CD4-positive, CD25-positive, alpha-beta regulatory T cell (primary cell): ENCODE results near the gene UBE2E1. TPM values are rescaled to one million over a fixed set of nuclear protein-coding genes. Genes with fewer than 3 reads are reported as not detected.
A peak's percentile ranks its signal among the peaks of the same experiment; 100 is the strongest.

Experiments
- ATAC-seq, 2 donors: fragments of 150-1000 bp; cut with Tn5 transposase; one replicate each; pipeline ENCODE4 v1.10.0; 2021; ENCODE audit warnings: low read depth in 2 of 2, moderate number of reproducible peaks in 2 of 2, moderate library complexity in 1 of 2
- DNase-seq, 3 donors: peaks; one replicate each; pipeline versions ENCODE4 v3.0.0 to v3.0.0-alpha.2; 2012 to 2022; ENCODE audit warnings: mixed read lengths in 1 of 3
- H3K27ac ChIP-seq: one replicate; pipeline ENCODE4 v1.7.0; 2013; ENCODE audit warnings: mild to moderate bottlenecking, low read length; ENCODE audit not compliant: insufficient read depth, poor library complexity, severe bottlenecking
- H3K27me3 ChIP-seq: one replicate; pipeline ENCODE4 v1.7.0; 2013; ENCODE audit warnings: low read length; ENCODE audit not compliant: control insufficient read depth, insufficient read depth
- H3K36me3 ChIP-seq: one replicate; pipeline ENCODE4 v1.7.0; 2013; ENCODE audit warnings: mild to moderate bottlenecking, low read length, moderate library complexity; ENCODE audit not compliant: control insufficient read depth, insufficient read depth
- H3K4me1 ChIP-seq: 2 replicates; pipeline ENCODE4 v1.7.0; 2013; ENCODE audit warnings: mild to moderate bottlenecking, low read length; ENCODE audit not compliant: insufficient read depth, control insufficient read depth, poor library complexity, severe bottlenecking
- H3K4me3 ChIP-seq: one replicate; pipeline ENCODE4 v1.7.0; 2013; ENCODE audit warnings: low read depth, mild to moderate bottlenecking, low read length, moderate library complexity
- H3K9me3 ChIP-seq, 2 experiments: 1 replicate in 1 of 2; 2 replicates in 1 of 2; pipeline ENCODE4 v1.7.0; 2013; ENCODE audit warnings: low read length in 2 of 2, mild to moderate bottlenecking in 1 of 2, moderate library complexity in 1 of 2; ENCODE audit not compliant: control insufficient read depth in 2 of 2
- H3K27ac Mint-ChIP-seq, 3 donors: one replicate each; pipeline ENCODE4 v1.8.0; 2020 to 2022; ENCODE audit warnings: mild to moderate bottlenecking in 3 of 3, mixed read lengths in 3 of 3, moderate library complexity in 2 of 3
- H3K27me3 Mint-ChIP-seq: one replicate; pipeline ENCODE4 v1.8.0; 2022; ENCODE audit warnings: mild to moderate bottlenecking, mixed read lengths
- H3K36me3 Mint-ChIP-seq: one replicate; pipeline ENCODE4 v1.8.0; 2020; ENCODE audit warnings: mixed read lengths
- H3K4me1 Mint-ChIP-seq, 4 donors: one replicate each; pipeline ENCODE4 v1.8.0; 2020 to 2022; ENCODE audit warnings: mixed read lengths in 4 of 4, mild to moderate bottlenecking in 1 of 4
- H3K4me3 Mint-ChIP-seq, 4 donors: one replicate each; pipeline ENCODE4 v1.8.0; 2020 to 2022; ENCODE audit warnings: mild to moderate bottlenecking in 4 of 4, mixed read lengths in 4 of 4, moderate library complexity in 3 of 4
- H3K9me3 Mint-ChIP-seq, 7 donors: one replicate each; pipeline ENCODE4 v1.8.0; 2020 to 2022; ENCODE audit warnings: mixed read lengths in 7 of 7, mild to moderate bottlenecking in 3 of 7, moderate library complexity in 2 of 7
- polyA plus RNA-seq, 4 donors: library from polyadenylated mRNA; unstranded; fragments of 300-500 nt; fragmentation: Illumina TruSeq; gene quantifications; one replicate each; pipeline ENCODE4 v1.2.3, GENCODE V29; 2021
- total RNA-seq: library from RNA; stranded (reverse); gene quantifications from one replicate; pipeline ENCODE4 v1.2.3, GENCODE V29; 2022

The UBE2E1 gene
- total and polyA plus RNA-seq, 5 donors from 2014 or later, result 6.2 to 65.3 (median 12.8) TPM

- H3K27ac ChIP-seq, result no peak overlapping the region
- DNase-seq, result no peak
- peaks cover 6% of the 10 kb centered on the region for H3K36me3 ChIP-seq
- no peak overlapping the region for H3K4me3 Mint-ChIP-seq
- no peak for ATAC-seq
- H3K9me3 ChIP-seq, result no peaks in the 10 kb centered on the region
- H3K4me1 ChIP-seq, result no peaks in the 10 kb centered on the region
- peaks cover 0 to 6% (median 2%) of the 10 kb centered on the region in 4 donors for H3K4me1 Mint-ChIP-seq
- H3K27me3 ChIP-seq, result no peaks in the 10 kb centered on the region
- H3K27ac Mint-ChIP-seq, result no peak overlapping the region
- H3K36me3 Mint-ChIP-seq, result peaks cover 8% of the 10 kb centered on the region
- no peaks in the 10 kb centered on the region for H3K27me3 Mint-ChIP-seq
- no peak overlapping the region for H3K4me3 ChIP-seq
- no peaks in the 10 kb centered on the region for H3K9me3 Mint-ChIP-seq
These were observed 120.5 kb downstream of the UBE2E1 start for GRCh38 chr3:23926246-23926645.

- Histone ChIP-seq H3K36me3 (peaks cover 2% of the 10 kb centered on the region), H3K27me3 (peaks cover 2% of the 10 kb centered on the region), H3K9me3 (no peaks in the 10 kb centered on the region), H3K4me3 (no peak overlapping the region), H3K4me1 (no peaks in the 10 kb centered on the region), H3K27ac (no peak overlapping the region)
- Mint-ChIP-seq H3K4me1 (peaks cover 0 to 3% (median 0%) of the 10 kb centered on the region in 4 donors), H3K9me3 (no peaks in the 10 kb centered on the region), H3K4me3 (no peak overlapping the region), H3K27me3 (no peaks in the 10 kb centered on the region), H3K36me3 (peaks cover 7% of the 10 kb centered on the region), H3K27ac (no peak overlapping the region)
- no peak for DNase-seq
- ATAC-seq, result no peak
These were observed 121.0 kb downstream of the UBE2E1 start for GRCh38 chr3:23926736-23927135.

GRCh38 chr3:23928524-23928923 is 122.8 kb downstream of the UBE2E1 start:
- H3K36me3 Mint-ChIP-seq, result peaks cover 4% of the 10 kb centered on the region
- DNase-seq (no peak), ATAC-seq (no peak)
- H3K27me3 Mint-ChIP-seq, result peaks cover 11% of the 10 kb centered on the region
- H3K4me3 Mint-ChIP-seq, result no peak overlapping the region
- Histone ChIP-seq H3K36me3 (no peaks in the 10 kb centered on the region), H3K9me3 (no peaks in the 10 kb centered on the region), H3K27ac (no peak overlapping the region), H3K4me3 (no peak overlapping the region), H3K27me3 (peaks cover 2% of the 10 kb centered on the region), H3K4me1 (no peaks in the 10 kb centered on the region)
- H3K27ac Mint-ChIP-seq, result no peak overlapping the region
- peaks cover 0 to 3% (median 0%) of the 10 kb centered on the region in 4 donors for H3K4me1 Mint-ChIP-seq
- no peaks in the 10 kb centered on the region for H3K9me3 Mint-ChIP-seq

DNA sequence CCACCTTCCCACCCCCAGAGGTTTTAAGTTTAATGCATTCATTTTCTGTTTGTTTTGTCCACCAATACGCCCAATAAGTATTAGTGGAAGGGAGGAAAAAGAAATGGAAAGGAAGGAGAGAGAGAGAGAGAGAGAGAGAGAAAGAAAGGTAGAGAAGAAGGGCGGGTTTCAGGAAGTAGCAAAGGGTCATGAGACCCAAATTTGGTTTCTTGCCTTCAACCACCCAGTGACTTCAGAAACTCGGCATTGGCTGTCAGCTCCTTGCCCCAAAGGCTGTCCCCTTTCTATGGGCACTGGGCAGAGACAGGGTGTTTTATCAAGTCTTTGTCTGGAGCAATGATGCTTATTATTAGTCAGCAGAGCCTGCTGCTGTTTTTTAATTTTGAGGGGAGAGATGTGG is 125.8 kb downstream of the UBE2E1 start:
- DNase-seq (no peak), ATAC-seq (no peak)
- peaks cover 0 to under 1% (median 0%) of the 10 kb centered on the region in 4 donors for H3K4me1 Mint-ChIP-seq
- Histone ChIP-seq H3K27me3 (peaks cover 2% of the 10 kb centered on the region), H3K27ac (no peak overlapping the region), H3K36me3 (no peaks in the 10 kb centered on the region), H3K4me1 (no peaks in the 10 kb centered on the region), H3K9me3 (no peaks in the 10 kb centered on the region), H3K4me3 (no peak overlapping the region)
- no peak overlapping the region for H3K4me3 Mint-ChIP-seq
- peaks cover 4% of the 10 kb centered on the region for H3K36me3 Mint-ChIP-seq
- no peaks in the 10 kb centered on the region for H3K9me3 Mint-ChIP-seq
- no peak overlapping the region for H3K27ac Mint-ChIP-seq
- peaks cover 16% of the 10 kb centered on the region for H3K27me3 Mint-ChIP-seq

DNA sequence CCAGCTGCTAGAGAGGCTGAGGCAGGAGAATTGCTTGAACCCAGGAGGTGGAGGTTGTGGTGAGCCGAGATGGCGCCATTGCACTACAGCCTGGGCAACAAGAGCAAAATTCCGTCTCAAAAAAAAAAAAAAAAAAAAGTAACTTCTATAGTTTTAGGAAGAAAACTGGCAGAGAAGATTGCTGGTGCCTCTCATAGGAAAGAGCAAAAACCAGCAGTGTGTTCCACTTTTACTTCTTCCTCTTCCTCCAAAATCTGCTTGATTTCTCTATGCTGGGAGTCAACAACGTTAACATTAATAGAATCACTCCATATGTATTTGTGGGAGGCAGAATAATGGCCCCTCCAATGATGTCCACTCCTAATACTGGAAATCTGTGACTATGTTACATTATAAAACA is 126.8 kb downstream of the UBE2E1 start:
- H3K27me3 Mint-ChIP-seq, result peaks cover 19% of the 10 kb centered on the region
- Histone ChIP-seq H3K27ac (no peak overlapping the region), H3K27me3 (peaks cover 2% of the 10 kb centered on the region), H3K36me3 (no peaks in the 10 kb centered on the region), H3K4me1 (no peaks in the 10 kb centered on the region), H3K9me3 (no peaks in the 10 kb centered on the region), H3K4me3 (no peak overlapping the region)
- ATAC-seq (no peak), DNase-seq (no peak)
- H3K4me1 Mint-ChIP-seq, result no peaks in the 10 kb centered on the region
- H3K4me3 Mint-ChIP-seq, result no peak overlapping the region
- H3K36me3 Mint-ChIP-seq, result peaks cover 4% of the 10 kb centered on the region
- H3K27ac Mint-ChIP-seq, result no peak overlapping the region
- no peaks in the 10 kb centered on the region for H3K9me3 Mint-ChIP-seq

GRCh38 chr3:23934253-23934652 is 128.5 kb downstream of the UBE2E1 start:
- Histone ChIP-seq H3K9me3 (no peaks in the 10 kb centered on the region), H3K27ac (no peak overlapping the region), H3K4me3 (no peak overlapping the region), H3K4me1 (no peaks in the 10 kb centered on the region), H3K27me3 (peaks cover 2% of the 10 kb centered on the region), H3K36me3 (no peaks in the 10 kb centered on the region)
- no peak for ATAC-seq
- DNase-seq, result no peak
- H3K4me3 Mint-ChIP-seq, result no peak overlapping the region
- peaks cover 4% of the 10 kb centered on the region for H3K36me3 Mint-ChIP-seq
- peaks cover 29% of the 10 kb centered on the region for H3K27me3 Mint-ChIP-seq
- H3K9me3 Mint-ChIP-seq, result no peaks in the 10 kb centered on the region
- no peak overlapping the region for H3K27ac Mint-ChIP-seq
- H3K4me1 Mint-ChIP-seq, result no peaks in the 10 kb centered on the region

DNA sequence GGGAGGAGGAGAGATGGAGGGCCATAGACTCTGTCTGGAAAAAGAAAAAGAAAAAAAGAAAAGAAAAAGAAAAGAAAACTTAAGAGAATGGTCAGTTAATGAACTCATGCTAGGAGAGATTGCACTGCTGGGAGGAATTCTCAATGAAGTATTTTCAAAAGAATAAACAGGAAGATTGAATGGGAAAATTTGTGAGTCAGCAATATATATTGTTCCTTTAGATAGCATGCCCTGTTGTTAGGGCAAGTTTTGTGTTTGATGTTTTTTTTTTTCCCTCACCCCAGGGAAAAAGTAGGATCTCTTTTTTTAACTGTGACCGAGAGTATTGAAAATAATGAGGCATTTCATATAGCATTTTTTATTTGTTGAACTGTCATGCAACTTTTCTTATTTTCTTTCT is 131.5 kb downstream of the UBE2E1 start:
- Mint-ChIP-seq H3K4me1 (peaks cover 0 to 2% (median 0%) of the 10 kb centered on the region in 4 donors), H3K36me3 (no peaks in the 10 kb centered on the region)
- H3K27me3 ChIP-seq, result no peaks in the 10 kb centered on the region

GRCh38 chr3:23938688-23939087 is 132.9 kb downstream of the UBE2E1 start:
- Mint-ChIP-seq H3K4me1 (peaks cover 0 to 5% (median 3%) of the 10 kb centered on the region in 4 donors), H3K27me3 (peaks cover 42% of the 10 kb centered on the region), H3K4me3 (no peak overlapping the region), H3K27ac (peak overlapping the region in 1 of 3 donors; percentile 23), H3K9me3 (no peaks in the 10 kb centered on the region), H3K36me3 (no peaks in the 10 kb centered on the region)
- Histone ChIP-seq H3K27ac (no peak overlapping the region), H3K27me3 (no peaks in the 10 kb centered on the region), H3K36me3 (no peaks in the 10 kb centered on the region), H3K4me3 (no peak overlapping the region), H3K9me3 (no peaks in the 10 kb centered on the region), H3K4me1 (no peaks in the 10 kb centered on the region)
- no peak for DNase-seq
- no peak for ATAC-seq

More for the DNA sequence above, 131.5 kb downstream of the UBE2E1 start:
- Mint-ChIP-seq H3K9me3 (no peaks in the 10 kb centered on the region), H3K27me3 (peaks cover 43% of the 10 kb centered on the region), H3K4me3 (no peak overlapping the region), H3K27ac (peak overlapping the region in 1 of 3 donors; percentile 4)
- no peaks in the 10 kb centered on the region for H3K4me1 ChIP-seq
- H3K4me3 ChIP-seq, result no peak overlapping the region
- DNase-seq (no peak), ATAC-seq (no peak)
- no peaks in the 10 kb centered on the region for H3K9me3 ChIP-seq
- no peaks in the 10 kb centered on the region for H3K36me3 ChIP-seq
- no peak overlapping the region for H3K27ac ChIP-seq
